ENCODE results near the gene NCS1.

NCS1 gene

GRCh38 chr9:130233587-130233945 lies 61.4 kb downstream of the NCS1 start:
- no peak for DNase-seq (ENCODE audit: low read depth, low spot score)
- no peak overlapping the region for H3K27ac ChIP-seq

GRCh38 chr9:130234340-130235260 lies 62.4 kb downstream of the NCS1 start:
- DNase-seq (ENCODE audit: low read depth, low spot score) = no peak
- H3K27ac ChIP-seq = no peak overlapping the region

DNA sequence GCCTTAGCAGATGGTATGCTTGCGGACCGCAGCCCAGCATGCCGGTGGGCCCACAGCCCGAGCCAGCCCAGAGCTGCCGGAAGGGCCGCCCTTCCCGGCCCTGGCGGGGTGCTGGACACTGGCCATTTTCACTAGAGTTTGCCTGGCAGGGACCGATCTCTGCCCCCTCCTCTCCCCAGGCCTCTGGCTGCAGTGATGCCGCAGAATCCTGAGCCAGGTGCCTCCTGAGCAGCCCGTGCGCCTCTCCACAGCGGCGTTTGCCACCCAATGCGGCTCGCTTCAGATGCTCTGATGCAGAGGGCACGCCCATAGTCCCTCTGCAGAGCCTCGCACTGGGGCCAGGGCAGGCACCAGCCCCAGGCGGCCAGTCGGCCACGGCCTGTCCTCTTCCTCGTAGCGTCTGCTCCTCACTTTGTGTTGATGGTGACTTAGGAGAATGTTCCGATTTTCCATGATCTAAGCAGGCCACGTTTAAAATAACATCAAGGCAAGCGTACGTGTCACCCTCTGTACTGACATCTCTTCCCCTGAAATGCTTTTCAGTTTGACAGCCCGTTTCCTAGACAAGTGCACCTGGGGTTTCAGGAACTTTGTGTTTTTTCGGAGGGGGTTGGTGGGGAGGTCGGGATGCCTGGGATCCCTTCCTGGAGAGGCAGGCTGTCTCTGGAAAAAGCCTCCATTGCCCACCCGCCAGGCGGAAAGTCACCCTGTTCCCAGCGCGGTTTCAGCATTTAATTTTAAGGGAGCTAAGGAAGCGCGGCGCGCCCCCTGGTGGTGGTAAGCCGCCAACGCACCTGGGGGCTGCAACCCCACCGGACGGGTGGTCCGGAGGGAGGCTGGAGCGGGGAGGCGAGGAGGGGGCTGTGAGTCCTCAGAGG lies 63.6 kb downstream of the NCS1 start:
- DNase-seq (ENCODE audit: low read depth, low spot score) = no peak
- H3K27ac ChIP-seq = no peak overlapping the region

- no peak for DNase-seq (ENCODE audit: low read depth, low spot score)
- peak overlapping the region; percentile 79 for H3K27ac ChIP-seq
Measured at GRCh38 chr9:130236436-130236985, 64.3 kb downstream of the NCS1 start.

DNA sequence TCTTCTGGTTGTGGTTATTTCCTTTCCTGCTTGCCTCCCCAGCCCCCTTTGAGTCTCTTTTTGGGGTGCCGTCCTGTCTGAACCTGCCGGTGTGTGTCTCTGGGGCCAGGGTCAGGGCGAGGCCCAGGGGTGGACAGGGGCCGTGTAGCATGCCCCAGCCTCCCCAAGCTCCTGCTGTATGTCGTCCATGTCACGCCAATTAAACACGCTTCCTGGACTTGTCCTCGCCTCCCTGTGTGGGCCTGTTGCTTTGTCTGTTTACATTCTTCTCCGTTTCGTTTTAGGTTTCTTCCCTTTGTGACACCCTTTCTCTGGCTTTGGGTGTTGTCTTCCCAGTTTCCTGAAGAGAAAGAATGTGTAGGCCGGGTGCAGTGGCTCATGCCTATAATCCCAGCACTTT lies 64.9 kb downstream of the NCS1 start:
- peak; percentile 49 for DNase-seq (ENCODE audit: low read depth, low spot score)
- peak overlapping the region; percentile 79 for H3K27ac ChIP-seq

DNA sequence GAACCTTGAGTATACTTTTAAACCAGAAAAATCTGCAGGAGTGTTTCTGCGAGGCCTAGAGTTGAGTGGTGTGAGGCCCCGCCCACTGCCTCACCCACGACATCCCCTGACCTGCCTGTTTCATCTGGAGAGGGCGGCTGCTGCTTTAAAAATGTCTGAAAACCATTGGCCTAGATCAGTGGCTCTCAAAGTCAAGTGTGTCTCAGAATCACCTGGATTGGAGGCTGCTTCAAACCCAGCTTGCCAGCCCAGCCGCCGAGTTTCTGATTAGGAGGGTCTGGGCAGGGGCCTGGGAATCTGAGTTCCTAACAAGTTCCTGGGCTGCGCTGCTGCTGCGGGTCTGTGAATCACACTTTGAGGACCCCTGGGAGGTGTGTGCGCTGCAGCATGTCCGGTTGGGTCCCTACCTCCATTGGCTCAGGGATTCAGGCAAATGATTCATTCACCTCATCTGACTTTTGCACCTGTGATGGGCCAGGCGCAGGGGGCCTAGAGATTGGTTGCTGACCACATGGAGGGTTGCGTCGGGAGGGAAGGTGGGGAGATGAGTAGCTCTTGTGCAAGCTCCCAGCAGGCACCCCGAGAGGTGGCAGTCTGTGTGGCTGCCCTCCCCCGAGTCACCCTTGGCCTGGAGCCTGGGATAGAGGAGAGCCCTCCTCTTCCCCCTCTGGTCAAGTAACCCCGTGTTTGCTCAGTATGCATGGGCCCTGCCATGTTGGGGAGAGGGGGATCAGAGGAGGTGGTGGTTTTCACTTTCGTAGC lies 65.7 kb downstream of the NCS1 start:
- no peak for DNase-seq (ENCODE audit: low read depth, low spot score)
- H3K27ac ChIP-seq = peak overlapping the region; percentile 79

GRCh38 chr9:130239363-130239695 lies 67.1 kb downstream of the NCS1 start:
- DNase-seq (ENCODE audit: low read depth, low spot score) = no peak
- H3K27ac ChIP-seq = no peak overlapping the region

GRCh38 chr9:130239741-130240241 lies 67.6 kb downstream of the NCS1 start:
- H3K27ac ChIP-seq = no peak overlapping the region
- DNase-seq (ENCODE audit: low read depth, low spot score) = no peak

- no peak for DNase-seq (ENCODE audit: low read depth, low spot score)
Measured at GRCh38 chr9:130240410-130241197, 68.4 kb downstream of the NCS1 start.

DNA sequence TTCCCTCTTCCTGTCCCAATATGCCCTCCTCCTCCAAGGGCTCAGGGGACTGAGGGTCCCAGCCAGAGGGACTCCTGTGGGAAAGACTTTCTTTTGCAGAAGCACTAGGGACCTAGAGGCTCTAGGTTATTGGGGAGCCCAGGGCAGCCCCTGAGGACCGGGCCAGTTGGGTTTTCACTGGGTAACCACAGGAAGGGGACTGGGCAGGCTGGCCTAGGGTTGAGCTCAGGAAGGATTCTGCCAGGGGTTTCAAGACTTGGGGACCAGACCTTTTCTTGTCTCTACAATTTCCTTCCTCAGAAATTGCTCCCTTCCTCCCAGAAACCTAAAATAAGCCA lies 69.0 kb downstream of the NCS1 start:
- H3K27ac ChIP-seq = no peak overlapping the region
- DNase-seq (ENCODE audit: low read depth, low spot score) = no peak

More at GRCh38 chr9:130240410-130241197, 68.4 kb downstream of the NCS1 start:
- H3K27ac ChIP-seq = no peak overlapping the region

GRCh38 chr9:130242270-130243014 lies 70.2 kb downstream of the NCS1 start:
- H3K27ac ChIP-seq = no peak overlapping the region
- DNase-seq (ENCODE audit: low read depth, low spot score) = no peak

- no peak overlapping the region for H3K27ac ChIP-seq
- DNase-seq (ENCODE audit: low read depth, low spot score) = no peak
Measured at GRCh38 chr9:130243015-130243881, 71.0 kb downstream of the NCS1 start.

DNA sequence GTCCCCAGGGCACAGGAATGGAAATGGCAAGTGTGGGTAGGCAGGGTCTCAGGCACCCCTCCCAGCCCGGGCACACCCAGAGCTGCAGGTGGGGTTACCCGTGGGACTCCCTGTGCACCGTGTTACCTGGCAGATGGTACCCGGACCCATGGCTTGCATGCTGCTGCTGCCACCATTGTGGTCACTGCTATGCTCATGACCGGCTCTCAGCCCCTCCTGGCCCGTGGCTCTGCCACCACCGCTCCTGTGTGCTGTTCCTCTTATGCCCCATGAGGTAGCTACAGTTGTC lies 71.6 kb downstream of the NCS1 start:
- no peak overlapping the region for H3K27ac ChIP-seq
- DNase-seq (ENCODE audit: low read depth, low spot score) = no peak

GRCh38 chr9:130244548-130245165 lies 72.5 kb downstream of the NCS1 start:
- DNase-seq (ENCODE audit: low read depth, low spot score) = no peak
- H3K27ac ChIP-seq = no peak overlapping the region

DNA sequence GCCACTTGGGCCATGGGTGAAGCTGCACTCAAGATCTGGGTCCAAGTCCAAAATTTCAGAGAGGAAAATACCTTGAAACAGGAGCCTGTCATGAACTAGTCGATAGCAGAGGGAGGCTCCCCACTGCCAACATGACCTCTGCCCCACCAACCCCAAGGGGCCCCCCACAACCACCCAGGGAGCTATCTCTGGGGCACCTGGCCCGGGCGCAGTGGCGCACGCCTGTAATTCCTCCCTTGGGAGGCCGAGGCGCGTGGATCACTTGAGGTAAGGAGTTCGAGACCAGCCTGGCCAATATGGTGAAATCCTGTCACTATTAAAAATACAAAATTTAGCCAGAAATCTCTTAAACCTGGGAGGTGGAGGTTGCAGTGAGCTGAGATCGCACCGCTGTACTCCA lies 73.3 kb downstream of the NCS1 start:
- no peak for DNase-seq (ENCODE audit: low read depth, low spot score)
- H3K27ac ChIP-seq = no peak overlapping the region

DNA sequence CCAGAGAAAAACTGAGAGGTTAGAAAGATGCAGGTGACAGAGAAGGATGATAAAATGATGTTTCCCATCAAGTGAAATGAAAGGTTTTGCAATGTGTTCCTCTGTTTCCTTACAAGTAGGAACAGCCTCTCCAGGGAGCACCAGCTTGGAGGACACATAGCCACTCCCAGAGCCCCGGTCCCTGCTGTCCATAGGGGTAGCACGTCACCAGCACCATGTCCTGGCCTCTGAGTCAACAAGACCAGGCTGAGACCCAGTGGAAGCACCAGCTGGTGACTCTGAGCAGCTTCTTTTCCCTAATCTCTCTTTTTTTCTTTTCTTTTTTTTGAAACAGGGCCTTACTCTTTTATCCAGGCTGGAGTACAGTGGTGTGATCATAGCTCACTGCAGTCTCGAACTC lies 73.9 kb downstream of the NCS1 start:
- no peak overlapping the region for H3K27ac ChIP-seq
- DNase-seq (ENCODE audit: low read depth, low spot score) = no peak

DNA sequence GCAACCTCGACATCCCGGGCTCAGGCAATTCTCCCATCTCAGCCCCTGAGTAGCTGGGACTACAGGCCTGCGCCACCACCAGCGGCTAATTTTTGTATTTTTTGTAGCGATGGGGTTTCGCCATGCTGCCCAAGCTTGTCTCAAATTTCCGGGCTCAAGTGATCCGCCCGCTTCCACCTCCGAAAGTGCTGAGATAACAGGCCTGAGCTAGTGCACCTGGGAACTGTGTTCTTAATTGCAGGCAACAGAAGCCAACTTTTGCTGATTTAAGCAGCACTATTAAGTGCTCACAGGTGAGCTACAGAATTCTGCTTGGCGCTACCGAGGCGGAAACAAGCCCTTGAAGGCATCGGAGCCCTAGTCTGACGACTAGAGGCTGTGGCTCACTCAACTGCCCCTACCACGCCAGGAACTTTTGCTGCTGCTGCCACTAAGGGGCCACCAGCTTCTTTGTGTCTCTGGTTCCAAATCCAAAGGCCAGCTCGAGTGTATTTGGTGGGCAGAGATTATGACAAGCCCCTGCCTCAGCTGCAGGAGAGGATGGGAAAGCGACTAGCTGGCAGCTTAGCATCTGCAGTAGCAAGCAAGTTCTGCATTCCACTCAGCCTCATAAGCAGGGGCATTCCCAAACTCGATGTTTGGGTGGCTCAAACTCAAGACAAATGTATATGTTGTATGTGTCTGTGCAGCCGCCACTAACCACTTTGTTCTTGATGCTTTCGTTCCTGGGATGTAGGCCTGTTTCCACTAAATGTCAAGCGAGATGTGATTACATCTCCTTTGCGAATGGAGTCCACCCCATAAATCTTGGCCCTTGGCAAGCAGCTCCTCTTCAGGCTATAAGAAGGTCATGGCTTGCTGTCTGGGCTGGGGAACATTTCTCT lies 82.8 kb downstream of the NCS1 start:
- H3K27ac ChIP-seq = no peak overlapping the region
- DNase-seq (ENCODE audit: low read depth, low spot score) = no peak

All from epithelial cell of prostate (primary cell).